Stimulated activated CD4-positive, alpha-beta T cell treated with anti-CD3 and anti-CD28 coated beads, TNF-alpha, amount 100 ng/mL, for 1 hour (primary cell): ENCODE results near the gene ANKRD65.
"Not testable (repeated sequence)": the region's sequence is repeated elsewhere in the genome, so short reads cannot be mapped to it uniquely, and the experiment has no call there.

Experiments
- DNase-seq, 3 donors: peaks; one replicate each; pipeline ENCODE4 v3.0.0-alpha.2; 2020; ENCODE audit warnings: low read depth in 3 of 3, low spot score in 1 of 3

The ANKRD65 gene

GRCh38 chr1:1430992-1431844 is 10.1 kb upstream of the ANKRD65 start:
- no peak for DNase-seq

GRCh38 chr1:1430114-1430982 is 9.3 kb upstream of the ANKRD65 start:
- DNase-seq: no peak

GRCh38 chr1:1429671-1430073 is 8.6 kb upstream of the ANKRD65 start:
- no peak for DNase-seq

- DNase-seq: not testable (repeated sequence)
These were observed 7.9 kb upstream of the ANKRD65 start for GRCh38 chr1:1428967-1429366.

- no peak for DNase-seq
These were observed 7.1 kb upstream of the ANKRD65 start for GRCh38 chr1:1428174-1428573.

GRCh38 chr1:1427820-1428148 is 6.7 kb upstream of the ANKRD65 start:
- DNase-seq: no peak

- no peak for DNase-seq
These were observed 6.2 kb upstream of the ANKRD65 start for GRCh38 chr1:1427106-1427819.

GRCh38 chr1:1426496-1427105 is 5.5 kb upstream of the ANKRD65 start:
- no peak for DNase-seq

- DNase-seq: no peak
These were observed 4.8 kb upstream of the ANKRD65 start for GRCh38 chr1:1425753-1426495.

GRCh38 chr1:1425426-1425752 is 4.3 kb upstream of the ANKRD65 start:
- no peak for DNase-seq

GRCh38 chr1:1424707-1425106 is 3.6 kb upstream of the ANKRD65 start:
- no peak for DNase-seq

GRCh38 chr1:1423245-1423597 is 2.1 kb upstream of the ANKRD65 start:
- DNase-seq: no peak

GRCh38 chr1:1422465-1423244 is 1.6 kb upstream of the ANKRD65 start:
- no peak for DNase-seq

GRCh38 chr1:1421907-1422464 is 910 bp upstream of the ANKRD65 start:
- no peak for DNase-seq

- DNase-seq: no peak
These were observed 378 bp downstream of the ANKRD65 start for GRCh38 chr1:1420654-1421141.

GRCh38 chr1:1419813-1420653 is 1.0 kb downstream of the ANKRD65 start:
- no peak for DNase-seq

- DNase-seq: no peak
These were observed 1.7 kb downstream of the ANKRD65 start for GRCh38 chr1:1419363-1419812.
